DOHH2 (cell line): ENCODE measurements around the gene MAP4K1.
A peak's percentile ranks its signal among the peaks of the same experiment; 100 is the strongest.

Experiments
- H3F3A ChIP-seq: fragments of 200-600 bp; sonication (generic), shearing (Covaris generic); 2 replicates; pipeline ENCODE4 v1.6.0; 2016; ENCODE audit warnings: antibody characterized with exemption, mild to moderate bottlenecking; ENCODE audit not compliant: control insufficient read depth, insufficient read depth
- H3K27ac ChIP-seq: fragments of 200-600 bp; sonication (generic); 2 replicates; pipeline ENCODE4 v1.5.1; 2014; ENCODE audit warnings: low read depth, mild to moderate bottlenecking, low read length, moderate library complexity
- H3K27me3 ChIP-seq: fragments of 200-600 bp; sonication (generic); 2 replicates; pipeline ENCODE4 v1.6.1; 2014; ENCODE audit warnings: mild to moderate bottlenecking, low read length, mixed read lengths; ENCODE audit not compliant: control insufficient read depth
- H3K36me3 ChIP-seq: fragments of 200-600 bp; sonication (generic); 2 replicates; pipeline ENCODE4 v1.6.1; 2014; ENCODE audit warnings: mild to moderate bottlenecking, low read length, moderate library complexity, mixed read lengths; ENCODE audit not compliant: control insufficient read depth
- H3K4me1 ChIP-seq: fragments of 200-600 bp; sonication (generic); 2 replicates; pipeline ENCODE4 v1.6.1; 2014; ENCODE audit warnings: mild to moderate bottlenecking, low read length, mixed read lengths; ENCODE audit not compliant: control insufficient read depth
- H3K4me2 ChIP-seq: fragments of 200-600 bp; sonication (generic); 2 replicates; pipeline ENCODE4 v1.6.0; 2014; ENCODE audit warnings: mild to moderate bottlenecking, low read length, moderate library complexity
- H3K4me3 ChIP-seq: fragments of 200-600 bp; sonication (generic); 2 replicates; pipeline ENCODE4 v1.5.1; 2014; ENCODE audit warnings: mild to moderate bottlenecking, low read length, mixed read lengths
- H3K79me2 ChIP-seq: fragments of 200-600 bp; sonication (generic); 2 replicates; pipeline ENCODE4 v1.6.1; 2014; ENCODE audit warnings: mild to moderate bottlenecking, low read length, mixed read lengths; ENCODE audit not compliant: control insufficient read depth
- H3K9me2 ChIP-seq: fragments of 200-600 bp; sonication (generic); replicated peaks from 2 replicates; pipeline ENCODE4 v1.6.1; 2014; ENCODE audit warnings: mild to moderate bottlenecking, low read length, mixed read lengths; ENCODE audit not compliant: control insufficient read depth
- H3K9me3 ChIP-seq: fragments of 200-600 bp; sonication (generic); 2 replicates; pipeline ENCODE4 v1.6.1; 2014; ENCODE audit warnings: antibody characterized with exemption, low read length, mixed read lengths; ENCODE audit not compliant: control insufficient read depth, insufficient read depth
- H4K20me1 ChIP-seq: fragments of 200-600 bp; sonication (generic); 2 replicates; pipeline ENCODE4 v1.6.0; 2014; ENCODE audit warnings: low read depth, mild to moderate bottlenecking, antibody characterized with exemption, low read length, moderate library complexity; ENCODE audit not compliant: control insufficient read depth, insufficient read depth
- EZH2phosphoT487 ChIP-seq: fragments of 200-600 bp; sonication (generic); IDR thresholded peaks from 2 replicates; pipeline ENCODE4 v1.6.1; 2017; ENCODE audit warnings: borderline replicate concordance, mild to moderate bottlenecking, antibody characterized with exemption, low read length, moderate library complexity, mixed read lengths
- TF ChIP-seq, protein P1 (sequence below): fragments of 200-600 bp; sonication (generic); IDR thresholded peaks from one replicate; pipeline ENCODE4 v1.5.1; 2014; ENCODE audit warnings: antibody characterized with exemption, mild to moderate bottlenecking, low read depth, low read length; ENCODE audit not compliant: poor library complexity, severe bottlenecking

MAP4K1 gene

GRCh38 chr19:38549942-38550341 is 67.8 kb downstream of the MAP4K1 start:
- Histone ChIP-seq H3K4me1 (peaks cover 18% of the 10 kb centered on the region), H4K20me1 (no peaks in the 10 kb centered on the region), H3K9me2 (no peaks in the 10 kb centered on the region), H3K4me2 (no peak overlapping the region), H3K27ac (no peak overlapping the region), H3K79me2 (no peaks in the 10 kb centered on the region), H3K36me3 (no peaks in the 10 kb centered on the region), H3K27me3 (peaks cover 2% of the 10 kb centered on the region; the same call in 1 of the 2 replicates), H3K9me3 (no peaks in the 10 kb centered on the region), H3K4me3 (no peak overlapping the region), H3F3A (peaks cover under 1% of the 10 kb centered on the region; the same call in 1 of the 2 replicates)
- no peak for TF ChIP-seq EZH2phosphoT487
- TF ChIP-seq, protein P1, sequence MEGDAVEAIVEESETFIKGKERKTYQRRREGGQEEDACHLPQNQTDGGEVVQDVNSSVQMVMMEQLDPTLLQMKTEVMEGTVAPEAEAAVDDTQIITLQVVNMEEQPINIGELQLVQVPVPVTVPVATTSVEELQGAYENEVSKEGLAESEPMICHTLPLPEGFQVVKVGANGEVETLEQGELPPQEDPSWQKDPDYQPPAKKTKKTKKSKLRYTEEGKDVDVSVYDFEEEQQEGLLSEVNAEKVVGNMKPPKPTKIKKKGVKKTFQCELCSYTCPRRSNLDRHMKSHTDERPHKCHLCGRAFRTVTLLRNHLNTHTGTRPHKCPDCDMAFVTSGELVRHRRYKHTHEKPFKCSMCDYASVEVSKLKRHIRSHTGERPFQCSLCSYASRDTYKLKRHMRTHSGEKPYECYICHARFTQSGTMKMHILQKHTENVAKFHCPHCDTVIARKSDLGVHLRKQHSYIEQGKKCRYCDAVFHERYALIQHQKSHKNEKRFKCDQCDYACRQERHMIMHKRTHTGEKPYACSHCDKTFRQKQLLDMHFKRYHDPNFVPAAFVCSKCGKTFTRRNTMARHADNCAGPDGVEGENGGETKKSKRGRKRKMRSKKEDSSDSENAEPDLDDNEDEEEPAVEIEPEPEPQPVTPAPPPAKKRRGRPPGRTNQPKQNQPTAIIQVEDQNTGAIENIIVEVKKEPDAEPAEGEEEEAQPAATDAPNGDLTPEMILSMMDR, result no peak

DNA sequence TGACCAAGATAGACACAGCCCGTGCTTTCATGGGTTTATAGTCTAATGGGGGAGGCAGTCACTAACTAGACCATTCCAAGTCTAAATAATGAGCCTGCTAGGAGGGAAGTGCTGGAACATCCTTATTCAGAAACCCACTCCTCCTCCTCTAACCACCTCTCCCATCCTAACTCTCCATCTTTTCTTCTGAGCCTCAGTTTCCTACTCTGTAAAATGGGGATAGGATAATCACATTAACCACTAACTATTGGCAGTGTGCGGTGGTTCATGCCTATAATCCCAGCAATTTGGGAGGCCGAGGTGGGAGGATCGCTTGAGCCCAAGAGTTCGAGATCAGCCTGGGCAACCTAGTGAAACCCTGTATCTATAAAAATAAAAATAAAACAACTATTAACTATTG is 68.7 kb downstream of the MAP4K1 start:
- H3K9me3 ChIP-seq, result no peaks in the 10 kb centered on the region
- H3K9me2 ChIP-seq, result no peaks in the 10 kb centered on the region
- H3K4me1 ChIP-seq, result peaks cover 22% of the 10 kb centered on the region
- H3K79me2 ChIP-seq, result no peaks in the 10 kb centered on the region
- H4K20me1 ChIP-seq, result no peaks in the 10 kb centered on the region
- H3K27ac ChIP-seq, result no peak overlapping the region
- H3F3A ChIP-seq, result no peaks in the 10 kb centered on the region
- H3K4me3 ChIP-seq, result no peak overlapping the region
- no peaks in the 10 kb centered on the region for H3K36me3 ChIP-seq
- peaks cover 2% of the 10 kb centered on the region; the same call in 1 of the 2 replicates for H3K27me3 ChIP-seq
- TF ChIP-seq EZH2phosphoT487, result no peak
- TF ChIP-seq, protein P1, result no peak
- no peak overlapping the region for H3K4me2 ChIP-seq

- H3F3A ChIP-seq, result no peaks in the 10 kb centered on the region
- no peaks in the 10 kb centered on the region for H3K9me3 ChIP-seq
- peaks cover 2% of the 10 kb centered on the region; the same call in 1 of the 2 replicates for H3K27me3 ChIP-seq
- no peaks in the 10 kb centered on the region for H4K20me1 ChIP-seq
- H3K36me3 ChIP-seq, result no peaks in the 10 kb centered on the region
- no peak overlapping the region for H3K4me3 ChIP-seq
- H3K4me1 ChIP-seq, result peaks cover 24% of the 10 kb centered on the region
- no peaks in the 10 kb centered on the region for H3K79me2 ChIP-seq
- H3K4me2 ChIP-seq, result peak overlapping the region; percentile 6
- no peak for TF ChIP-seq EZH2phosphoT487
- TF ChIP-seq, protein P1, result no peak
- no peaks in the 10 kb centered on the region for H3K9me2 ChIP-seq
- H3K27ac ChIP-seq, result no peak overlapping the region
Measured at GRCh38 chr19:38547421-38547820, 70.3 kb downstream of the MAP4K1 start.

DNA sequence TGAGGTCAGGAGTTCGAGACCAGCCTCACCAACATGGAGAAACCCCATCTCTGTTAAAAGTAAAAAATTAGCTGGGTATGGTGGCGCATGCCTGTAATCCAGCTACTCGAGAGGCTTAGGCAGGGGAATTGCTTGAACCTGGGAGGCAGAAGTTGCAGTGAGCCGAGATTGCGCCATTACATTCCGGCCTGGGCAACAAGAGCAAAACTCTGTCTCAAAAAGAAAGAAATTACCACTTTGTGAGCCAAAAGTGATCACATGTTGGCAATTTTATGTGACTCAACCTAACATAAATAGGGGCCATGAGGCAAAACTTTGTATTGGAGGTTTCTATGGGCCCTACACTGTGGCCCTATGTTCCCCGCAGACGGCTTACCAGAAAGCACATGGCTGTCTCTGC is 72.2 kb downstream of the MAP4K1 start:
- Histone ChIP-seq H3K4me3 (no peak overlapping the region), H3K36me3 (no peaks in the 10 kb centered on the region), H4K20me1 (no peaks in the 10 kb centered on the region), H3K79me2 (no peaks in the 10 kb centered on the region), H3K27ac (no peak overlapping the region), H3K4me1 (peaks cover 24% of the 10 kb centered on the region), H3F3A (peaks cover 3% of the 10 kb centered on the region; the same call in 1 of the 2 replicates), H3K9me3 (no peaks in the 10 kb centered on the region), H3K9me2 (no peaks in the 10 kb centered on the region), H3K27me3 (peaks cover 2% of the 10 kb centered on the region; the same call in 1 of the 2 replicates), H3K4me2 (no peak overlapping the region)
- TF ChIP-seq EZH2phosphoT487, result no peak
- TF ChIP-seq, protein P1, result no peak
